ENCODE data around the gene ASTN2. TPM values are rescaled to one million over a fixed set of nuclear protein-coding genes. Genes with fewer than 3 reads are reported as not detected.

ASTN2 gene
- total RNA-seq, 1 donor from 2014 or later: 4.4 TPM

- DNase-seq (ENCODE audit: low spot score): no peak
These were observed 889.2 kb downstream of the ASTN2 start for GRCh38 chr9:116525611-116526010.

- no peak for DNase-seq (ENCODE audit: low spot score)
These were observed 889.9 kb downstream of the ASTN2 start for GRCh38 chr9:116524778-116525470.

GRCh38 chr9:116520218-116520617 is 894.6 kb downstream of the ASTN2 start:
- DNase-seq (ENCODE audit: low spot score): no peak

GRCh38 chr9:116516456-116516855 is 898.4 kb downstream of the ASTN2 start:
- no peak for DNase-seq (ENCODE audit: low spot score)

GRCh38 chr9:116515541-116515940 is 899.3 kb downstream of the ASTN2 start:
- no peak for DNase-seq (ENCODE audit: low spot score)

- no peak for DNase-seq (ENCODE audit: low spot score)
These were observed 908.2 kb downstream of the ASTN2 start for GRCh38 chr9:116506685-116507084.

GRCh38 chr9:116504893-116505480 is 909.9 kb downstream of the ASTN2 start:
- no peak for DNase-seq (ENCODE audit: low spot score)

- DNase-seq (ENCODE audit: low spot score): no peak
These were observed 910.8 kb downstream of the ASTN2 start for GRCh38 chr9:116504081-116504480.

GRCh38 chr9:116502746-116503145 is 912.1 kb downstream of the ASTN2 start:
- no peak for DNase-seq (ENCODE audit: low spot score)

- DNase-seq (ENCODE audit: low spot score): no peak
These were observed 913.0 kb downstream of the ASTN2 start for GRCh38 chr9:116501871-116502270.

- DNase-seq (ENCODE audit: low spot score): no peak
These were observed 914.6 kb downstream of the ASTN2 start for GRCh38 chr9:116499986-116500871.

- DNase-seq (ENCODE audit: low spot score): no peak
These were observed 915.4 kb downstream of the ASTN2 start for GRCh38 chr9:116499434-116499833.

GRCh38 chr9:116497095-116497890 is 917.6 kb downstream of the ASTN2 start:
- no peak for DNase-seq (ENCODE audit: low spot score)

- no peak for DNase-seq (ENCODE audit: low spot score)
These were observed 918.7 kb downstream of the ASTN2 start for GRCh38 chr9:116496167-116496566.

- DNase-seq (ENCODE audit: low spot score): no peak
These were observed 919.1 kb downstream of the ASTN2 start for GRCh38 chr9:116495725-116496124.

GRCh38 chr9:116494815-116495634 is 919.8 kb downstream of the ASTN2 start:
- DNase-seq (ENCODE audit: low spot score): no peak

GRCh38 chr9:116493183-116493860 is 921.5 kb downstream of the ASTN2 start:
- DNase-seq (ENCODE audit: low spot score): no peak

- no peak for DNase-seq (ENCODE audit: low spot score)
These were observed 923.2 kb downstream of the ASTN2 start for GRCh38 chr9:116491659-116492058.

- no peak for DNase-seq (ENCODE audit: low spot score)
These were observed 923.6 kb downstream of the ASTN2 start for GRCh38 chr9:116491219-116491618.

- DNase-seq (ENCODE audit: low spot score): no peak
These were observed 924.5 kb downstream of the ASTN2 start for GRCh38 chr9:116490321-116490720.

Measured in mucosa of gallbladder (tissue), 1 donor.